HS-27A (cell line): ENCODE data around the gene ANKRD27.
A peak's percentile ranks its signal among the peaks of the same experiment; 100 is the strongest.
"Not testable (repeated sequence)": the region's sequence is repeated elsewhere in the genome, so short reads cannot be mapped to it uniquely, and the experiment has no call there.

Source experiments
- DNase-seq: peaks from one replicate; pipeline ENCODE4 v3.0.0-alpha.2; 2012; ENCODE audit warnings: low read depth, missing footprints

ANKRD27 gene

DNA sequence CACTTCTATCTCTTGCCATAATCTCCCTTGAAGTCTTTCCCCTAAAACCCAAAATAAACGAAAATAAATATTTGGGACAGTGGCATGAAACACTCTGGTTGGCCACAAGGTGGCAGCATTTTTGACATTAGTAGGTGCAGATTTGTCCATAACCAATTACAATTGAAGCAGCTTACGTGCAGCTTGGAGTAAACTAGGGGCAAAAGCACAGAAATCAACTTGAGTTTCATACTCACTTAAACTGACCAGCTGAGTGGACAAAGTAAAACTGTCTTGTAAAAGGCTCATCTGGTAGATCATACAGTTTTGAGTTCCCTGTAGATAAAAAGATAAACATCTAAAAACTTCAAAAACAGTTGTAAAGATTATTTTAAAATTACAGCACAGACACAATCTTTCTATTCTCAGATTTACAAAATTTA is 75.2 kb downstream of the ANKRD27 start:
- peak; percentile 46 for DNase-seq

DNA sequence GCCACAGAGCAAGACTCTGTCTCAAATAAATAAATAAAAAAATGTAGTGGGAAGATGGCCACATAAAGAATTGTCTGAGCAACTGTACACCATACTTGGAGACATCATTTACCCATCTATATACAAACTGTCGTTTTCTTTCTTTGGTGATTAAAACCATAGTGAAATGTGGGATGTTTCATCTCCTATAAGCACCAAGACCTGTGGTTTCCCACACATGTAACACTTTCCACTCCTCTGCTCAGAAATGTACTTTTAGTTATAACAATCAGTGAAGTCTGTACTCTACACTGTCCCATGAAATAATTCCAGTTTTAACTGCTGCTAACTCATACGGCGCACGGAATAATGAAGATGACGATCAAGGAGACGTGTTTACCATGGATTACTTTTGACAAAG is 75.7 kb downstream of the ANKRD27 start:
- DNase-seq, result no peak

DNA sequence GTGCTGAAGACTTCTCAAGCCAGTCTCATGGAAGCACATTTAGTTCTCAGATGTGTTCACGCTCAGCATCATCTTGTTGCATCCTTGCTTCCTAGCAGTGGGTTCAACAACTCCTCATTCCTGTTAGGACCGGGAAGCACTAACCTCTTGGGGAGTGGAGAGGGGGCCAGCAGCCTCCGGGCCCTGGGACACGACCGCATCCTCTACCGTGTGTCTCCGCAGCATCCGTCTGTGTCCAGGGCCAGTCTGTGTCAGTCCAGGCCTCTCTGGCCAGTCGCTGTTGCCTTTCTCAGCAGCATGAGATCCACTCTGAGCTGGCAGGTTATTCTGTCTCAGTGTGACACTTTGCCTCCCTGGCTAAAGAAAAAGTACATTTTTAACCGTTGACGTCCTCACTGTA is 77.0 kb downstream of the ANKRD27 start:
- no peak for DNase-seq

GRCh38 chr19:32595491-32595890 is 79.5 kb downstream of the ANKRD27 start:
- no peak for DNase-seq

DNA sequence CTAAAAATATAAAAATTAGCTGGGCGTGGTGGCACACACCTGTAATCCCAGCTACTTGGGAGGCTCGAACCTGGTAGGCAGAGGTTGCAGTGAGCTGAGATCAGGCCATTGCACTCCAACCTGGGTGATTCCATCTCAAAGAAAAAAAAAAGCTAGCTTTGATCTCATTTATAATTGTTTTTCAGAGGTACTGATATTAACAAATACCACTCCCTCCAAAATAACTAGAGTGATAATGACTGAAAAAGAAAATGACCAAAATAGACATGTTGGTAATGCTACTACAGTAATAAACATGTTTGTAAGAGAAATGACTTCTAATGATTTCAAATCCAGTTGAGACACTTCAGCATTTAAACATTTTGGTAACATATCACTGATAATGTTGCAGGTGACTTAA is 81.0 kb downstream of the ANKRD27 start:
- no peak for DNase-seq

DNA sequence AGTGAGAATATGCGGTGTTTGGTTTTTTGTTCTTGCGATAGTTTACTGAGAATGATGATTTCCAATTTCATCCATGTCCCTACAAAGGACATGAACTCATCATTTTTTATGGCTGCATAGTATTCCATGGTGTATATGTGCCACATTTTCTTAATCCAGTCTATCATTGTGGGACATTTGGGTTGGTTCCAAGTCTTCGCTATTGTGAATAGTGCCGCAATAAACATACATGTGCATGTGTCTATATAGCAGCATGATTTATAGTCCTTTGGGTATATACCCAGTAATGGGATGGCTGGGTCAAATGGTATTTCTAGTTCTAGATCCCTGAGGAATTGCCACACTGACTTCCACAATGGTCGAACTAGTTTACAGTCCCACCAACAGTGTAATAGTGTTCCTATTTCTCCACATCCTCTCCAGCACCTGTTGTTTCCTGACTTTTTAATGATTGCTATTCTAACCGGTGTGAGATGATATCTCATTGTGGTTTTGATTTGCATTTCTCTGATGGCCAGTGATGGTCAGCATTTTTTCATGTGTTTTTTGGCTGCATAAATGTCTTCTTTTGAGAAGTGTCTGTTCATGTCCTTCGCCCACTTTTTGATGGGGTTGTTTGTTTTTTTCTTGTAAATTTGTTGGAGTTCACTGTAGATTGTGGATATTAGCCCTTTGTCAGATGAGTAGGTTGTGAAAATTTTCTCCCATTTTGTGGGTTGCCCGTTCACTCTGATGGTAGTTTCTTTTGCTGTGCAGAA is 87.1 kb downstream of the ANKRD27 start:
- not testable (repeated sequence) for DNase-seq

GRCh38 chr19:32581705-32582179 is 93.2 kb downstream of the ANKRD27 start:
- peak; percentile 31 for DNase-seq

GRCh38 chr19:32580901-32581704 is 93.9 kb downstream of the ANKRD27 start, which contains the start of gene PDCD5:
PDCD5 (plus strand) TSS chr19:32581190; CDS start chr19:32581262, 72 bp downstream.
- peak; percentile 94 for DNase-seq

- DNase-seq, result no peak
These were observed 94.6 kb downstream of the ANKRD27 start for GRCh38 chr19:32580353-32580900.

DNA sequence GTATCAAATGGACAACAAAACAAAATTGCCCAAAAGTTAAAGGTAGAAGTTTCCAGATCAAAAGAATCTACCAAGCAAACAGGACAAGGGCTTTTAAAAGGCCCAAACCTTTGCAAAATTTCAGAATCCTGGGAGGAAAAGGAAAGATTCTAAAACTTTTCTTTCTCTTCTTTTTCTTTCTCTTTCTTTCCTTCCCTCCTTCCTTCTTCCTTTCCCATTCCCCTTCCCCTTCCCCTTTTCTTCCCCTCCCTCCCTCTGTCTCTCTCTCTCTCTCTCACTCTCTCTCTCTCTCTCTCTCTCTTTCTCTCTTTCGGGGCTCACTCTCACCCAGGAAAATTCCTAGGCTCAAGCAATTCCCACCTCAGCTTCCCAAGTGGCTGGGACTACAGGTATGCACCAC is 98.2 kb downstream of the ANKRD27 start:
- DNase-seq, result no peak

GRCh38 chr19:32573492-32573794 is 101.5 kb downstream of the ANKRD27 start:
- DNase-seq, result no peak

DNA sequence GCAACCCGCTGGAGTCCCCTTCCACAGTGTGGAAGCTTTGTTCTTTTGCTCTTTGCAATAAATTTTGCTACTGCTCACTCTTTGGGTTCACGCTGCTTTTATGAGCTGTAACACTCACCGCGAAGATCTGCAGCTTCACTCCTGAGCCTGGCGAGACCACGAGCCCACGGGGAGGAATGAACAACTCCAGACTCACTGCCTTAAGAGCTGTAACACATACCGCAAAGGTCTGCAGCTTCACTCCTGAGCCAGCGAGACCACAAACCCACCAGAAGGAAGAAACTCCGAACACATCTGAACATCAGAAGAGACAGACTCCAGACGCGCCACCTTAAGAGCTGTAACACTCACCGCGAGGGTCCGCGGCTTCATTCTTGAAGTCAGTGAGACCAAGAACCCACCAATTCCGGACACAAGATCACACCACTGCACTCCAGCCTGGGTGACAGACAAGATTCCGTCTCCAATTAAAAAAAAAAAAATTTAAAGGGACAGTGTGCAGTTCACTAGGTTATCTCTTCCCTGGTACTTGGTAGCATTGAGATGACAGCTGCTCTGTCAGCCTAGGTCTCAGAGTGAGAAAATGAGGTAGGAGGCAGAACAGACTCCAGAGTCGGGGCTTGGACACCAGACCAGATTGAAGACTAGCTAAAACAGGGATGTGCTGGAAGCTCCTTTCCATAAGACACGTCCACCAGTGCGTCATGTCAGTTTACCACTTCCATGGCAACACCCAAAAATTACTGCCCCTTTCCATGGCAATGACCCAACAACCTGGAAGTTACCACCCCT is 102.1 kb downstream of the ANKRD27 start:
- not testable (repeated sequence) for DNase-seq

GRCh38 chr19:32571471-32572075 is 103.4 kb downstream of the ANKRD27 start:
- DNase-seq, result not testable (repeated sequence)

DNA sequence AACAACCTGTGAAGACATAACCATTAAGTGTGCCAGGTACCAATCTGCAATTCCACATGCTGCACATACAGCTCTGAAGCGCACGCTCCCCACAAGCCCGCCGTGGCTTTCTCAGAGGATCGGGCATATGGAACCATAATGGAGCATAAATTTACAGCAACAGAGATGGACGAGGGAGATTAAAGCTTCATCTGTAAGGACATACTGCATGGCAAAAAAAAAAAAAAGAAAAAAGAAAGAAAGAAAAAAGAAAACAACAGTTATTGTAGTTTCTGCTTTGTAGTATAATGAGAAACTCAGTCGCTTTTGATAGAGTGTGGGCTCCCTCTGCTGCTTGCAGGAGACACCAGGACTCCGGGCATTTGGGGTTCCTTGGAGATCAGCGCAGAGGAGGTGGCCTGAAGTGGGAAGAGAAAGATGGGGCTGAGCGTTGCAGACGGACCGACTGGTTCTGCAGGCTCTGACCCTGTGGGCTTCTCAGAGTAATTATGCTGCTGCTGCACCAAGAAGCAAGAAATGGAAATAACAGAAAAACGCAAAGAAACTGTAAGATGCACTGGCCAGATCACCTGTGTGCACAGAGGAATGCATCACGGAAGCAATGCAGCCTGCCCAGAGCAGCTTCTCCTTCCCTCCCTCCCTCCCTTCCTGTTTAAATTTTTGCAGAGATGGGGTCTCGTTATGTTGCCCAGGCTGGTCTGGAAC is 104.7 kb downstream of the ANKRD27 start:
- peak; percentile 55 for DNase-seq

DNA sequence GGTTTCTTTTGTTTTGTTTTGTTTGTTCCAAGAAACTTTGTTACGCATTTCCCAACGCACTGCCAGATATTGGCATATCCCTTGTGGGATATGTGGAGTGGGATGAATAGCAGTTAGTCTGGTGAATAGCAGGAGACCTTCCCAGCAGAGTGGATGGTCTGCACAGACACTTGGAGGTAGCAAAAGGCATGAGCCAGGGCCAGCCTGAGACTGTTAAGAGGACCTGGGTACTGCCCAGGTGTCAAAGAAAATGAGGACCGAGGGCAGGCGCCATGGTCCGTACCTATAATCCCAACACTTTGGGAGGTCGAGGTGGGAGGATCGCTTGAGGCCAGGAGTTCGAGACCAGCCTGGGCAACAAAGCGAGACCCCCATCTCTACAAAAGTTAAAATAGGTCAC is 107.5 kb downstream of the ANKRD27 start:
- DNase-seq, result no peak

GRCh38 chr19:32566246-32566830 is 108.6 kb downstream of the ANKRD27 start:
- no peak for DNase-seq

- DNase-seq, result no peak
These were observed 111.2 kb downstream of the ANKRD27 start for GRCh38 chr19:32563761-32564160.

DNA sequence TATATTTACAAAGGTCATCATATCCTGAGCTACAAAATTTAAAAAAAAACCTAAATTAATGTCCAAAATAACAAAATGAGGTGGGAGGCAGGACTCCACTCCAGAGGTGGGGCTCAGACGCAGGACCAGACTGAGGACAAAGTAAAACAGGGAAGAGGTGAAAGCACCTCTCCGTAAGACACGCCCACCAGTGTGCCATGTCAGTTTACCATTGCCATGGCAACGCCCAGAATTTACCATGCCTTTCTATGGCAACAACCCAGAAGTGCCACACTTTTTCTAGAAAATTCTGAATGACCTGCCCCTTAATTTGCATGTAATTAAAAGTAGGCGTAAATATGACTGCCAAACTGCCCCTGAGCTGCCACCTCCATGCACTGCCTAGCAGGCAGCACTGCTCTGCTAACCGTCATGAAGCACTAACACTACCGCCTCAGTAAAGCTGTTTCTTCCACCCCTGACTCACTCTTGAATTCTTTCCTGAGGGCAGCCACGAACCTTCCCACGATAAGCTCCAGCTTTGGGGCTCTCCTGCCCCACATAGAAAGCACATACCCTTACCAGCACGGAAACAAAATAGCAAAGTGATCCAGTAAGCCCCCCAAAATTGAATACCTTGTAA is 116.3 kb downstream of the ANKRD27 start:
- DNase-seq, result no peak

- no peak for DNase-seq
These were observed 119.2 kb downstream of the ANKRD27 start for GRCh38 chr19:32555786-32556185.

DNA sequence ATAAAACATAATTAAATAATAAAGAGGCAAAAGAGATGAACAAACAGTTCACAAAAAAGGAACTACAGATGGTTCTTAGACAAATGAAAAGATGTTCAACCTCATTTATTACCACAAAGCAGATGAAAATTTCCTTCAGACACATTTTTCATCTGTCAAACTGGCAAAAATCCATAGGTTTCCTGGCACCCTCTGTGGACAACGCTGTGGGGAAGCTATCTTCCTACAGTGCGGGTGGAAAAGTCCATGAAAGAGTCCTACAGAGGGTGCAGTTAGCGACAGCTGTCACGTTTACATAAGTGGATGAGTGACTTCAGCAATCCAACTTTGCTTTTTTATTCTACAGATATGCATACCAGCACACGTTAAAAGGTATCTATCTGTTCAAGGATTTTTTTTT is 124.3 kb downstream of the ANKRD27 start:
- DNase-seq, result no peak
